Lower leg skin (tissue), 4 donors: ENCODE data around the gene DNAJB4. TPM values are rescaled to one million over a fixed set of nuclear protein-coding genes. Genes with fewer than 3 reads are reported as not detected.

ENCODE experiments used
- DNase-seq, 2 donors: peaks; one replicate each; pipeline ENCODE4 v3.0.0-alpha.2; 2019; ENCODE audit warnings: low spot score in 2 of 2
- H3K4me3 ChIP-seq: fragments of 200-600 bp; sonication (generic); 2 replicates; pipeline ENCODE4 v1.5.1; 2017; ENCODE audit warnings: mild to moderate bottlenecking, low read depth; ENCODE audit not compliant: poor library complexity, severe bottlenecking
- POLR2A ChIP-seq, 2 donors: fragments of 450-650 bp; IDR thresholded peaks; one replicate each; pipeline ENCODE4 v1.6.1; 2016 to 2017; ENCODE audit warnings: antibody characterized with exemption in 2 of 2, mild to moderate bottlenecking in 1 of 2, moderate library complexity in 1 of 2
- WGBS, 2 donors: methylation state at CpG; one replicate each; pipeline ENCODE4 v1.1.5; 2018; 5-methylcytosine and 5-hydroxymethylcytosine counted together
- intact Hi-C: fragments of 100-400 bp; cut with DNase I; formaldehyde crosslinking; loops from one replicate; pipeline ENCODE4 v1.15.0; 2023; ENCODE audit warnings: low total_unique reads
- total RNA-seq, 4 donors: library from RNA; depleted of rRNA; stranded (reverse); fragments of >200 nt; gene quantifications; one replicate each; pipeline ENCODE4 v1.1.0, GENCODE V29; 2016
- TF ChIP-seq, protein P1 (sequence below), 3 donors: fragments of 450-650 bp; IDR thresholded peaks; one replicate each; pipeline ENCODE4 v1.5.1; 2016; ENCODE audit warnings: antibody characterized with exemption in 3 of 3, mild to moderate bottlenecking in 3 of 3, moderate library complexity in 2 of 3

Gene DNAJB4
- 10 to 100 TPM in 3 of 4 donors, 1 to 10 TPM in 1; 9.3 to 15.5 (median 13.6) TPM for total RNA-seq

DNA sequence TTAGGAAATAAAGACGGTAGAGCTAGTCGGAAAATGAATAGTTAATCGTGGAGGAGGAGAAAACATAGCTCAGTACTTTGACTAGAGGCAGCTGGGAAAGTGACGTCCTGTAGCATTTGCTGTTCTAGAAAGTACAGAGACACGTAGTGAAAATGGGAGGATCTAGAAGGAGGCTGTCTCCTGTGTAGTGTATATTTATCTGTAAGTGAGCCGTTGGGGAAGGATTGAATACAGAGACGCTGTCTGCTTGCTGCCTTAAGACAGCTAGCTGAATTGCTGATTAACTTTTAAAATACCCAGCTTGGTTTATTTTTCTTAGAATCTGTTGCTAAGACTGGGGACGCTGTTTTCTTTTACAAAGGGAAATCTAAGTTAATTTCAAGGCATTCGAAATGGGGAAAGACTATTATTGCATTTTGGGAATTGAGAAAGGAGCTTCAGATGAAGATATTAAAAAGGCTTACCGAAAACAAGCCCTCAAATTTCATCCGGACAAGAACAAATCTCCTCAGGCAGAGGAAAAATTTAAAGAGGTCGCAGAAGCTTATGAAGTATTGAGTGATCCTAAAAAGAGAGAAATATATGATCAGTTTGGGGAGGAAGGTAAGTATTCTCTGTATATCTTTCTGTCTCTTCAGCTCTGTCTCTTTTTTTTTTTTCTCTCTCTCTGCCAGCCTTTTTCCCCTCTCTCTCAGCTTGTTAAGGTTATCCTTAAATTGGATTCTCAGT, at the start of gene DNAJB4:
Gene DNAJB4 (plus strand): TSS at position 221 of the 729 bp plus-strand sequence. CDS start 172 bp downstream, at position 393.
- intact Hi-C loops = no loop called here

GRCh38 chr1:77955709-77956108, 49.0 kb upstream of the DNAJB4 start:
- intact Hi-C loops = no loop called here
- TF ChIP-seq, protein P1, sequence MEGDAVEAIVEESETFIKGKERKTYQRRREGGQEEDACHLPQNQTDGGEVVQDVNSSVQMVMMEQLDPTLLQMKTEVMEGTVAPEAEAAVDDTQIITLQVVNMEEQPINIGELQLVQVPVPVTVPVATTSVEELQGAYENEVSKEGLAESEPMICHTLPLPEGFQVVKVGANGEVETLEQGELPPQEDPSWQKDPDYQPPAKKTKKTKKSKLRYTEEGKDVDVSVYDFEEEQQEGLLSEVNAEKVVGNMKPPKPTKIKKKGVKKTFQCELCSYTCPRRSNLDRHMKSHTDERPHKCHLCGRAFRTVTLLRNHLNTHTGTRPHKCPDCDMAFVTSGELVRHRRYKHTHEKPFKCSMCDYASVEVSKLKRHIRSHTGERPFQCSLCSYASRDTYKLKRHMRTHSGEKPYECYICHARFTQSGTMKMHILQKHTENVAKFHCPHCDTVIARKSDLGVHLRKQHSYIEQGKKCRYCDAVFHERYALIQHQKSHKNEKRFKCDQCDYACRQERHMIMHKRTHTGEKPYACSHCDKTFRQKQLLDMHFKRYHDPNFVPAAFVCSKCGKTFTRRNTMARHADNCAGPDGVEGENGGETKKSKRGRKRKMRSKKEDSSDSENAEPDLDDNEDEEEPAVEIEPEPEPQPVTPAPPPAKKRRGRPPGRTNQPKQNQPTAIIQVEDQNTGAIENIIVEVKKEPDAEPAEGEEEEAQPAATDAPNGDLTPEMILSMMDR (IDR thresholded peaks at IDR 0.05) = no peak
- no peak for TF ChIP-seq POLR2A (IDR thresholded peaks at IDR 0.05)
- WGBS, 2 donors = 88 to 94% methylated on average over 3 of the region's 3 CpGs
- no peak overlapping the region for H3K4me3 ChIP-seq
- no peak for DNase-seq

More for the DNA sequence above, at the start of gene DNAJB4:
- TF ChIP-seq, protein P1 (IDR thresholded peaks at IDR 0.05) = no peak
- TF ChIP-seq POLR2A (IDR thresholded peaks at IDR 0.05) = peak in 1 of 2 donors; percentile 92
- 1 to 2% methylated on average over 12 of the region's 12 CpGs for WGBS, 2 donors
- peak within 1 kb of the TSS; percentile 43 for H3K4me3 ChIP-seq
- peak in 1 of 2 donors; percentile 89 for DNase-seq

DNA sequence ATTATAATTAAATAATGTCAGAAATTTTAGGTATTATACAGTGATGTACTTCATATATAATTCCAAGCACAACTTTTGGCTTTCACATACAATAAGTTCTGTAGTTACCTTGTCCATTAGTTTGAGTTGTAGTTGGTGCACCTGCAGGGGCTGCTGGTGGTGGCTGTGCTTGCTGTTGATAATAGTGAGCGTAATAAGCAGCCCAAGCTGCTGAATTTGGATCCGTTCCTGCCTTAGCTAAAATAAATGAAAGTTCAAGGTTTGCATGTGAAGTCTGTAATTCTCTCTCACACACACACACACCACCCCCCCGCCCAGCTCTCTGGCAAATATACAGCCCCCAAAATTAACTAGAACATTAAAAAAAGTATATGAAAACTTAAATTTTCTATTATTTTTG, 48.3 kb upstream of the DNAJB4 start:
- TF ChIP-seq, protein P1 (IDR thresholded peaks at IDR 0.05) = no peak
- no peak for TF ChIP-seq POLR2A (IDR thresholded peaks at IDR 0.05)
- intact Hi-C loops = no loop called here
- no peak overlapping the region for H3K4me3 ChIP-seq
- DNase-seq = no peak
- WGBS, 2 donors = 93 to 97% methylated on average over 3 of the region's 3 CpGs

GRCh38 chr1:77958391-77958790, 46.3 kb upstream of the DNAJB4 start:
- no peak overlapping the region for H3K4me3 ChIP-seq
- TF ChIP-seq POLR2A (IDR thresholded peaks at IDR 0.05) = no peak
- intact Hi-C loops = no loop called here
- DNase-seq = no peak

DNA sequence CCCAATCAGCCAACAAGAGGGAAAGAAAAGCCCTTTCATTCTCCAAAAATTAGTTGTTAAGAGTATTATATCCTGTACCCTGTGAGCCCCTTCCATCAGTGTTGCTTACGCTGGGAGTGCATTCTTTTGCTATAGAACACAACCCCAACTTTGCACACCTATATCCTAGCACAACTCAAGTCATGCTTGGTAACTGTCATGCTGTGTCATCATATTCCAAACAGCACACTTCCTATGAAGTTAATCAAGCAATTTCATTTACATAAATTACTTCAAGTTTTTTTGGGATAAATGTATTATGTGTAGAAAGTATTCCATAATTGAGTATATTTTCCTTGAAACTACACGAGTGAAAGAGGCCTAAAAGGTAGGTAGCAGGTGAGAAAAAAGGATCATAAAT, 45.9 kb upstream of the DNAJB4 start:
- TF ChIP-seq, protein P1 (IDR thresholded peaks at IDR 0.05) = no peak
- TF ChIP-seq POLR2A (IDR thresholded peaks at IDR 0.05) = no peak
- H3K4me3 ChIP-seq = no peak overlapping the region
- intact Hi-C loops = no loop called here
- WGBS, 2 donors = 92 to 93% methylated on average over 2 of the region's 2 CpGs
- no peak for DNase-seq

- intact Hi-C loops = no loop called here
- 93 to 96% methylated on average over 2 of the region's 2 CpGs for WGBS, 2 donors
- no peak overlapping the region for H3K4me3 ChIP-seq
- DNase-seq = no peak
- TF ChIP-seq, protein P1 (IDR thresholded peaks at IDR 0.05) = no peak
- TF ChIP-seq POLR2A (IDR thresholded peaks at IDR 0.05) = no peak
Observed at GRCh38 chr1:77961392-77961791, 43.3 kb upstream of the DNAJB4 start.
